ENCODE results near the gene ABCB11. TPM values are rescaled to one million over a fixed set of nuclear protein-coding genes. Genes with fewer than 3 reads are reported as not detected.

The ABCB11 gene
- total and polyA plus RNA-seq, 9 of the 15 experiments (the other 6 are each of a cell fraction or from before 2014, with no cell fraction given) = 0.04 to 0.51 (median 0.10) TPM; not detected in 1

GRCh38 chr2:168970711-168971233, 60.4 kb downstream of the ABCB11 start (continued):
- no peak for TF ChIP-seq RREB1 (CRISPR knock-in tag; IDR thresholded peaks at IDR 0.05)
- no peak for TF ChIP-seq COPS2 (conservative IDR thresholded peaks at IDR 0.05)
- no peak for TF ChIP-seq ARID4B (CRISPR knock-in tag; IDR thresholded peaks at IDR 0.05)
- TF ChIP-seq NR1H2 (CRISPR knock-in tag; IDR thresholded peaks at IDR 0.05) = no peak
- no peak for TF ChIP-seq DACH1 (IDR thresholded peaks at IDR 0.05; ENCODE audit: partially characterized antibody)
- TF ChIP-seq PHF20 (IDR thresholded peaks at IDR 0.05; ENCODE audit: partially characterized antibody) = no peak
- TF ChIP-seq THAP12 (CRISPR knock-in tag; IDR thresholded peaks at IDR 0.05) = no peak
- TF ChIP-seq CEBPB (tag; IDR thresholded peaks at IDR 0.05) = no peak
- TF ChIP-seq CHD2 (IDR thresholded peaks at IDR 0.05; ENCODE audit: low read depth, low read length) = no peak
- TF ChIP-seq SIRT6 (IDR thresholded peaks at IDR 0.05; ENCODE audit: low read depth, low read length) = no peak
- no peak for TF ChIP-seq ARHGAP35 (IDR thresholded peaks at IDR 0.05; ENCODE audit: partially characterized antibody)
